NCI-H2171 treated with DMSO at 0.1 percent for 48 hours (cell line): Measurements from ENCODE around the gene KRTAP10-1.
A peak's percentile ranks its signal among the peaks of the same experiment; 100 is the strongest.
"Not testable (repeated sequence)": the region's sequence is repeated elsewhere in the genome, so short reads cannot be mapped to it uniquely, and the experiment has no call there.

Experiments used
- DNase-seq: peaks from one replicate; lab custom pipeline; 2025; lab: John Stamatoyannopoulos, UW

Gene KRTAP10-1

DNA sequence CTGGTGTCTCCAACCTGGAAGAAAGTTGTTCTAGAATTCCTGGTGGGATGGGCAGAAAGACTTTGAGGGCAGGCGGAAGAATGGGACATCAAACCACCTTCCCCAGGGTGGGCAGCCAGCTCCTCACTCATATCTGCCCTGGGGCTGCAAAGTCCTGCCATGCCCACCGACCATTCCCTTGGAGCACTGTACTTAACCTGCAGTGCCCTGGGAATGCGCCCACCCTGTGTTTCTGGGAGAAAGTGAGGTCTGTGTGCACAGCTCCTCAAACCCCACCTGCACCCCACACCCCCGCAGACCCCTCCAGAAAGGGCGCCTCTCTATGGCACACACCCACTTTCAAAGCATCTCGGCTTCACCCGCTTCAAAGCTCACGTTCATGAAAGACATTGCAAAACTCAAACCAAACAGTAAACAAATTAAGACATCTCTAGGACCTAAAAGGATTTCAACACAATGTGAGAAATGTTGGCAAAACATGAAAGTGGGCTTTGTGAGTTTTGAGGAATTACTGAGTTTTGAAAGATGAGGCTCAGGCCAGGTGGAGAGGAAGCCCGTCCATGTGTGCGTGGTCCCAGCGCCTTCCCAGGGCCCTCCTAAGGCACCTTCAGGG, 25.1 kb downstream of the KRTAP10-1 start:
- DNase-seq, result no peak

DNA sequence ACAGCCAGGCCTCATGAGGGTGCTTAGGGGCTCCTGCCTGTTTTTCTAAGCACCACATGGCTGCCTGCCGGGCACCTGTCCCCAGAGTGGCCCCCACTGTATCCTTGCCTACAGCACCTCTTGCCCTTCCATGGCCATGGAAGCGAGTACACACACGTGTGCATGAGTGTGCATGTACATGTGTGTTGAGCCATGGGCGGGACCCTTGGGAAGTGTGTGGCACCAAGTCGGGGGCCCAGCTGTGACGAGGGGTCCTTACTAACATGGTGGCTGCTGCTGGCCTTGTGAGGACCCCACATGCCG, 25.8 kb downstream of the KRTAP10-1 start:
- no peak for DNase-seq

DNA sequence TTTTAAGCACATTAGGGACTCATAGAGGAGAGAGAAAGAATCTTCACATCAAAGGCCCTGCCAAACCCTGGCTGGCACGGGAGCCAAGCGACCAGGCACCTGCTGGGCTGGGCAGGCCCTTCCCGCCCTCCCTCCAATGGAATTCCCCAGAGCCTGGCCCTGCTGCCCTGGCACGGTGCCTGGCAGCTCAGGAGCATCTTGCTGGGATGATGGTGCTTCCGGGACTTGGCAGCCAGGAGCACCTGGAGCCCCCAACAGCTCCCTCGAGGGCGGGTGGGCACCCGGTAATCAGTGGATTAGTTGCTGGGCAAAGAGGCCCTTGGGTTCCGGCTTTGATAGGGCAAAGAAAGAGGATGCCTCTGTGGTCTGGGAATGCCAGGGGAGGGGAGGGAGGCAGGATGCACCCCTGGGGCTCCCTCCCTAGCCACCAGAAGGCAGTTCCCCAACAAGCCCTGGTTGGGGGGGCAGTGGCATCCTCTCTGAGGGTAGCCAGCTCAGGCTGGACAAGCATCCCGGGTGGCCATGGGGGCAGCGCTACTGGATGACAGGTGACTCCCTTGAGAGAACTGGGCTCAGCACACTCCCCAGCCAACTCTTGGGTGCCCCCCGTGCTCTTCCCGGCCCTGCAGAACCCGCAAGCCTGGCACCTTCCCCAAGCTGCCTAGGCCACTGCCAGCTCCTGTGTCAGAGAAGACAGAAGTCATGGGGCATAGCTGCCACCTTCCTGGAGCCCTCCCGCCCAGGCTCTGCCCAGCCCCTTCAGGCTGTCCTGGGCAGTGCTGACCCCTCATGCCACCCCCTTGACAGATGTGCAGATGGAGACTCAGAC, 26.4 kb downstream of the KRTAP10-1 start:
- DNase-seq, result peak; percentile 61

- DNase-seq, result no peak
These were observed 27.3 kb downstream of the KRTAP10-1 start for GRCh38 chr21:44512496-44513388.

- no peak for DNase-seq
These were observed 28.1 kb downstream of the KRTAP10-1 start for GRCh38 chr21:44511938-44512275.

DNA sequence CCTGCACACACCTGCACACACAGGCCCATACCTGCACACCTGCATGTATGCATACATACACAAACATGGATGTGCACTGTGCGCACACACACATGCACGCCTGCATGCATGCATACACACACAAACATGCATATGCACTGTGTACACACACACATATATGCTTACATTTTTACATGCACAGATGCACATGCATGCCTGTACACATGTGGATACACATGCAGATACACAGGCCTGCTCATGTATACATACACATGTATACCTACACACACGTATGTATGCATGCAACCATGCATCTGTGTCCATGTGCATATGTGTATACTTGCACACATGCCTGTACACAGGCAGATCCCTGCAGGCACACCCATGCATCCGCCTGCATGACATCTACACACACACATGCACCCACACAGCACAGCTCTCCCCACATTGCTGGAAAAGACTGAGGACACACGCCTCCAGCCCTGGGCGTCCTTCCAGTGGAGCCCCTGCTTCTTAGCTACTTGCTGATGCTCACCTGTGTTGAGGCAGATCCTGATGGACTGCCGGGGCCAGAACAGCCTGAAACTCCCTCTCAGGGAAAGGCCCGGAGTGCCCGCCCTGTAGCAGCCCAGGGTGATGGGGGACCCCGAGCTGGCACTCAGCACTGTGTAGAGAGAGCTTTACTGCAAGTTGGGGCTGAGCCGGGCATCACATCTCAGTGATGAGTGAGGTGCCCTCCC, 28.6 kb downstream of the KRTAP10-1 start:
- DNase-seq, result no peak

GRCh38 chr21:44510508-44511218, 29.3 kb downstream of the KRTAP10-1 start:
- DNase-seq, result peak; percentile 67

GRCh38 chr21:44510109-44510507, 29.9 kb downstream of the KRTAP10-1 start:
- DNase-seq, result no peak

- DNase-seq, result peak; percentile 95
These were observed 30.5 kb downstream of the KRTAP10-1 start for GRCh38 chr21:44509539-44509938.

- DNase-seq, result no peak
These were observed 31.1 kb downstream of the KRTAP10-1 start for GRCh38 chr21:44508711-44509445.

- no peak for DNase-seq
These were observed 31.6 kb downstream of the KRTAP10-1 start for GRCh38 chr21:44508426-44508710.

DNA sequence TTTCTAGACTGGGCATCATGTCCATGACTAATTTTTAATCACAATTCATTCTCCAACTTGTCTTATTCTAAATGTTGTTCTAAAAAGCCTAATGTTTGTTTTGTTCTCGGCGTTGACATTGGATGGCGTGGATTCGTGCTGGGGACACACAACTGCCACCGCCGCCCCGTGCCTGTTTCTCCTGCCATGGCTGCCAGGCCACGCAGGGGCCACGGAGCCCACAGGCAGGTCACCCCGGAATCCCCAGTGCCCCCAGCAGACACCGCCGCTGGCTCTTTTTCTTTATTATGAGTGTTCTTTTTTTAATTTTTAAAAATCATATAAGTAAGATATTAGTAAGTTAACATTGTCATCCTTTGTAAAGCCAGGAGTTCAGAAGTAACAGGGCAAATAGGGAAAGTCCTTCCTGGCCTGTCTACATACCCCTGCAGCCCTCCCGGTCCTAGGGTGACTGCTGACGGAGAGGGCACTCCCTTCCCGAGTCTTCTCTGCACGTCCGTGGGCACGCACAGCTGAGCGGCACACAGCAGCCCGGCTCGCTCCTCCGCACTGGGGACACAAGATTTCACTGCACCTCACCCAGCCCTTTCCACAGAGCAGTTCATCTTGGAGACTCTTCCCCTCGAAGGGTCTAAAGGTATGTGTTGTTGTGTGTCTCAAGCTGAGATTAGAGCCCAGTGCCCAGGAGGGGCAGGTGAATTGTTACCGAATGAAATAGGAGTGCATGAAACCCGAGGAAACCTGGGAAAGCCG, 32.1 kb downstream of the KRTAP10-1 start:
- DNase-seq, result no peak

- DNase-seq, result no peak
These were observed 33.4 kb downstream of the KRTAP10-1 start for GRCh38 chr21:44506279-44507255.

GRCh38 chr21:44505673-44506278, 34.2 kb downstream of the KRTAP10-1 start:
- no peak for DNase-seq

- no peak for DNase-seq
These were observed 36.0 kb downstream of the KRTAP10-1 start for GRCh38 chr21:44503901-44504399.

GRCh38 chr21:44503006-44503889, 36.7 kb downstream of the KRTAP10-1 start:
- DNase-seq, result not testable (repeated sequence)

DNA sequence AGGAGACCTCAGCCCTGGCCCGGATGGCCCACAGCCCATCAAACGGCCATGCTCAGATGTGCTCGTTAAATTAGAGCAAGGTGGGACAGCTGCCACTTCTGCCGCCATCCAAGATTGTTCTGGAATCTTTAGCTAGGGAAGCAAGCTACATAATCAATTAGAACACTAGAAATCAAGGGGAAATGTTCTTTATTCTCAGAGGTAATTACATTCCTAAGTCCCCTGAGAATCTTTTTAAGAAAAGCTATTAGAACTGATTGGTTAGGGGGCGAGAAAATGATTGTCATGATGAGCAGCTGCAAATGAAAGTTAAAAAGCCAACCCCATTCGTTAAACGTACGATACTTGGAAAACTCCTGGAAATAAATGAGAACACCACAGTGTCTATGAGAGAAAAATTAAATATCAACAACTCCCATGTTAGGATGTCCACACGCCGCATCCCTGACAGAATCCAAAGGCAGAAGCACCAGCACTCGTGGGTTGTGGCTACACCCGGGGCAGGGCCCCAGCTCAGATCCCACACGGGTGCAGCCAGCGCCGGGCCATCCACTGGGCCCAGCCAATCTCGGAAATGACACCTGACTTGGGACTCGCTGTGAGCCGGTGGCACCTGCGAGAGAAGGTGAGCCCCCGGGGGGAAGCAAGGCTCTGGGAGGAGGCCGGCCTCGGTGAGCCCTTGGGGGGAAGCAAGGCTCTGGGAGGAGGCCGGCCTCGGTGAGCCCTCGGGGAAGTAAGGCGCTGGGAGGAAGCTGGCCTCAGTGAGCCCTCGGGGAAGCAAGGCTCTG, 37.6 kb downstream of the KRTAP10-1 start:
- DNase-seq, result no peak
